ENCODE data around the gene ERMARD. TPM values are rescaled to one million over a fixed set of nuclear protein-coding genes. Genes with fewer than 3 reads are reported as not detected.

Gene ERMARD
- total RNA-seq, 1 donor from 2014 or later: 26.1 TPM

DNA sequence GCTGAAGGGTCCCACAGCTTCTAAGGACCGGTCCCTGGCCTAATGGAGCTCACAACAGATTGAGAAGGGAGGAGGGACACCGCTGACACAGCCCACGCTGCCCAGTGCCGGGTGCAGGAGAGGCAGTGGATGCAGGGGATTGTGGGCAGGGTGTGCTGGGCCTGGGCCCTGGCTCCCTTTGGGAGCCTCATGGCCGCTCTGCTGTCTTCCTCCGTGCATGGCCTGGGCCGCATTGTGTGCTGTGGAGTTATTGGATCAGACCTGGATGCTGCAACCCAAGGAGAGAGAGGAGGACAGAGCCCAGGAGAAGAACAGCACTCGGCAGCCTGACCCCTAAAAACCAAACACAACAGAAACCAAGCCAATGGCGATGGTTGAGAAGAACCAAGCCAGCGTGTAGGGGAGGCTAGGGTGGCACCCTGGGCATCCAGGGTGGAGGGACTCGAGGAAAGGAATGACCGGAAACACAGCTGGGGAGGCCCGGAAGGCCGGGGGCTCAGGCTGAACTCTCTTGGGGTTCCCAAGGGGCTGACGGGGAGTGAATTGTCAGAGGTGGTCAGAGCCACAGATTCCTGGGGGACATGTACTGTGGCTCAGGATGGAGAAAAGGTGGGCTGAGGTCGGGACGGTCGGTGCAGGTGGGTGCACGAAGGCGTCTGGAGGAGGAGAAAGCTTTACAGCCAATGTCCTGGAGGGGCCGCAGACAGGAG is 41.0 kb downstream of the ERMARD start:
- DNase-seq (ENCODE audit: low spot score): no peak
- TF ChIP-seq, protein P1, sequence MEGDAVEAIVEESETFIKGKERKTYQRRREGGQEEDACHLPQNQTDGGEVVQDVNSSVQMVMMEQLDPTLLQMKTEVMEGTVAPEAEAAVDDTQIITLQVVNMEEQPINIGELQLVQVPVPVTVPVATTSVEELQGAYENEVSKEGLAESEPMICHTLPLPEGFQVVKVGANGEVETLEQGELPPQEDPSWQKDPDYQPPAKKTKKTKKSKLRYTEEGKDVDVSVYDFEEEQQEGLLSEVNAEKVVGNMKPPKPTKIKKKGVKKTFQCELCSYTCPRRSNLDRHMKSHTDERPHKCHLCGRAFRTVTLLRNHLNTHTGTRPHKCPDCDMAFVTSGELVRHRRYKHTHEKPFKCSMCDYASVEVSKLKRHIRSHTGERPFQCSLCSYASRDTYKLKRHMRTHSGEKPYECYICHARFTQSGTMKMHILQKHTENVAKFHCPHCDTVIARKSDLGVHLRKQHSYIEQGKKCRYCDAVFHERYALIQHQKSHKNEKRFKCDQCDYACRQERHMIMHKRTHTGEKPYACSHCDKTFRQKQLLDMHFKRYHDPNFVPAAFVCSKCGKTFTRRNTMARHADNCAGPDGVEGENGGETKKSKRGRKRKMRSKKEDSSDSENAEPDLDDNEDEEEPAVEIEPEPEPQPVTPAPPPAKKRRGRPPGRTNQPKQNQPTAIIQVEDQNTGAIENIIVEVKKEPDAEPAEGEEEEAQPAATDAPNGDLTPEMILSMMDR (IDR thresholded peaks at IDR 0.05): no peak
- Mint-ChIP-seq H3K4me1 (ENCODE audit: low read depth) (peaks cover 26% of the 10 kb centered on the region), H3K9me3 (ENCODE audit: low read depth) (no peaks in the 10 kb centered on the region), H3K27ac (ENCODE audit: unreplicated experiment) (no peak overlapping the region), H3K4me3 (ENCODE audit: unreplicated experiment) (no peak overlapping the region), H3K27me3 (ENCODE audit: low read depth) (peaks cover 2% of the 10 kb centered on the region), H3K36me3 (ENCODE audit: low read depth) (no peaks in the 10 kb centered on the region)

DNA sequence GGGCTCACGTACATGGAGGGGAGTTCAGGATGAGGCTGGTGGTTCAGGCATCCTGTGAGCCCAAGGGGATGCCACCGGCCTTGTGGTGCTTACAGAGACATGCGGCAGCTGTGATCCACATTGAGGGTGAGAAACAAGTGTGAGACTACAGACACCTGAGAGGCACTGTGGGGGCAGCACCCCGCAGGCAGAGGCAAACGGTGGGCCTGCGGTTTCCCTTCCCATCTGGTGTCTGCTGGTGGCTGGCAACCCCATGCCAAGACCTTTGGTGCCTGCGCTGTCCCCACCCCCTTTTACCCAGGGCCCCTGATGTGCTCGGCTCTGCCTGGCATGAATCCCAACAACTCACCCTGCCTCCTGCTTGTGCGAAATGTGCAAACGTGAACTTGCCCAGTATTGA is 42.0 kb downstream of the ERMARD start:
- Mint-ChIP-seq H3K36me3 (ENCODE audit: low read depth) (no peaks in the 10 kb centered on the region), H3K27me3 (ENCODE audit: low read depth) (peaks cover 2% of the 10 kb centered on the region), H3K9me3 (ENCODE audit: low read depth) (no peaks in the 10 kb centered on the region), H3K4me1 (ENCODE audit: low read depth) (peaks cover 26% of the 10 kb centered on the region), H3K4me3 (ENCODE audit: unreplicated experiment) (no peak overlapping the region), H3K27ac (ENCODE audit: unreplicated experiment) (no peak overlapping the region)
- DNase-seq (ENCODE audit: low spot score): no peak
- TF ChIP-seq, protein P1 (IDR thresholded peaks at IDR 0.05): no peak

DNA sequence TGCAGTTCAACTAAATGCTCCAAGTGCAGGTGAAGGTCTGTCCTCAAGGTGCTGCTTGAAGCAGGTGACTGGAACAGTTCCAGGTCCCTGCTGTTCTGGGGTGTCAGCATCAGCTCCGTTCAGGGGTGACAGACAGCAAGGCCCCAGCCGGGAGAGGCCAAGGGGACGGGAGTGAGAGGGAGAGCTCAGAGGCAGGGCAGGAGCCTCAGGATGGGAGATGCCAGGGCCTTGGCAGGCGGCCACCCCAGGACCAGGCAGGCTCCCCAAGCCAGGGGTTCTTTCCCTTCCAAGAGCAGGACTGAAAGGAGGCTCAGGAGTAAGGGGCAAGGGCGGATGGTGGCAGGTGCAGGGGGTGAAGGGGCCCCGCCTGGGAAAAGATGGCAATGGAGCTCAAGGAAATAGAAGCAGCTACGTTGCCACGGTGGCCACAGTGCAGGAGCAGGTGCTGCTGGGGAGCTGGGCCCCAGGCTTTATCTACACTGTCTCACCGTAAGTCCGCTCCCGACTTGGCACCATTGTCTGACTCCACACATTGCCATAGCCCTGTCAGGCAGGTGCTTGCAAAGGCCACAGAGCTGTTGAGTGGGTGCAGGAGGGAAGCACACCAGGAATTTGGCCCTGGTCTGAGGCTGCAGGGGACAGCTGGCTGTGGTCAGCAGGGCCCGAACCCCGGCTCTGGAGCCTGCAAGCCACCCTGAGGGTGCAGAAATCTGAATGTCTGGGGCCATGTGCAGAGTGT is 43.1 kb downstream of the ERMARD start:
- Mint-ChIP-seq H3K36me3 (ENCODE audit: low read depth) (no peaks in the 10 kb centered on the region), H3K4me3 (ENCODE audit: unreplicated experiment) (no peak overlapping the region), H3K4me1 (ENCODE audit: low read depth) (peaks cover 26% of the 10 kb centered on the region), H3K27me3 (ENCODE audit: low read depth) (peaks cover 2% of the 10 kb centered on the region), H3K9me3 (ENCODE audit: low read depth) (no peaks in the 10 kb centered on the region), H3K27ac (ENCODE audit: unreplicated experiment) (no peak overlapping the region)
- DNase-seq (ENCODE audit: low spot score): no peak
- TF ChIP-seq, protein P1 (IDR thresholded peaks at IDR 0.05): no peak

DNA sequence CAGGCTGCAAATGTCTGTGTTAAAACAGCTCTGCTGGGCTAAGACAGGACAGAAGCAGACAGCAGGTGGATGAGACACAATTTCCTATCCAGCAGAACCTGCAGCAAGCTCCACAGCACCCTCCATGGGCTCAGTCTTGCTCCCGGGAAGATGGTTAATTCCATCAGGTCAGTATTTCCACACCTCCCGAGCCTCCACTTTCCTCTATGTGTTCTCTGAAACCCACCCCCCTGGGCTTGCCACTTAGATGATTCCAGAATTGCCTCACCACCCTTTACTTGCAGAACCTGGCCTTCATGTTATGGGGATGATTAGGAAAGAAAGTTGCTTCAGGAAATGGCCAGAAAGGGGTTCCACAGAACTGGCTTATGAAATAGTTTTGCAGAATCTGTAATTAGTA is 43.8 kb downstream of the ERMARD start:
- no peak overlapping the region for H3K4me3 Mint-ChIP-seq (ENCODE audit: unreplicated experiment)
- no peaks in the 10 kb centered on the region for H3K36me3 Mint-ChIP-seq (ENCODE audit: low read depth)
- H3K27ac Mint-ChIP-seq (ENCODE audit: unreplicated experiment): no peak overlapping the region
- peaks cover 21% of the 10 kb centered on the region for H3K4me1 Mint-ChIP-seq (ENCODE audit: low read depth)
- TF ChIP-seq, protein P1 (IDR thresholded peaks at IDR 0.05): no peak
- DNase-seq (ENCODE audit: low spot score): no peak
- H3K27me3 Mint-ChIP-seq (ENCODE audit: low read depth): peaks cover 2% of the 10 kb centered on the region
- H3K9me3 Mint-ChIP-seq (ENCODE audit: low read depth): no peaks in the 10 kb centered on the region

DNA sequence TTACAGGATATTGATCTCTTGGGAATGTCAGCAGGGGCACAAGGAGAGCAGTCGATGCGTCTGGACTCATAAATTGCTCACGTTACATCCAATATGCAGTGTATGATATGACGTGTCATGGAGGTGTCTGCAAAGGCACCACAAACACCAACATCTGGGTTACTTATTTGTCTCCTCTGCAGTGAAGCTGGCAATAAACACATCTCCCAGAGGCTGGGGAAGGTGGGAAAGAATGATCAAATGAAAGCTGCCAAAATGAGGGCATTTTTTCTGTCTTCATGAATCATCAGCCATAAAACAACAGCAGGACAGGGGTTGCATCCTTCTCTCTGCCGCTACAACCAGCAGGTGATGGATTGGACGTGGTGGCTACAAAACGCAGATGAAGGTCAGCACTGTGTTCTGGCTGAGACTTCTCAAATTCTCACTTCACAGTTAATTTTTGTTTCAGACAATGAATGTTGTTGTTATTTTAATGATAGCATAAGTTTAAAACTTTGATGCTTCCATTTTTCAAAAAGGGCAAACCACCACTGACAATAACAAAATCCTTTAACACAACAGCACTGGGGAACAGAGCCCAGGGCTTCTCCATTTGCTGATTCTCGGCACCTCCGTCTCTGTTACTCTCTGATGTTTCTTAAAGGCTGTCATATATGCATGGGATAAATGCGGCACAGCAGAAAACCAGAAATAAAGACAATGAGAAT is 47.5 kb downstream of the ERMARD start:
- peaks cover 12% of the 10 kb centered on the region for H3K4me1 Mint-ChIP-seq (ENCODE audit: low read depth)
- peaks cover 13% of the 10 kb centered on the region for H3K27me3 Mint-ChIP-seq (ENCODE audit: low read depth)
- TF ChIP-seq, protein P1 (IDR thresholded peaks at IDR 0.05): no peak
- H3K36me3 Mint-ChIP-seq (ENCODE audit: low read depth): no peaks in the 10 kb centered on the region
- H3K27ac Mint-ChIP-seq (ENCODE audit: unreplicated experiment): no peak overlapping the region
- no peak for DNase-seq (ENCODE audit: low spot score)
- H3K4me3 Mint-ChIP-seq (ENCODE audit: unreplicated experiment): no peak overlapping the region
- no peaks in the 10 kb centered on the region for H3K9me3 Mint-ChIP-seq (ENCODE audit: low read depth)

Measured in chondrocyte (in vitro differentiated cells).